ENCODE data around the gene C1orf52. TPM values are rescaled to one million over a fixed set of nuclear protein-coding genes. Genes with fewer than 3 reads are reported as not detected.

Gene C1orf52
- 24.3 and 26.2 TPM in 2 replicates for total RNA-seq (2011; cell fraction: chromatin; rRNA removed; ENCODE audit: low replicate concordance)
- total RNA-seq (2011; cell fraction: nucleolus; rRNA removed), result 10.3 and 16.3 TPM in 2 replicates
- total RNA-seq (2011; cell fraction: nucleoplasm; rRNA removed), result 15.6 and 17.2 TPM in 2 replicates
- 36.1 and 58.6 TPM in 2 replicates for total RNA-seq (2014; rRNA removed)
- 30.1 and 31.6 TPM in 2 replicates for total RNA-seq (2014; rRNA removed; fragmentation: Illumina TruSeq; extraction: Trizol)
- total RNA-seq (2015; rRNA removed; fragmentation: Illumina TruSeq; extraction: Trizol), result 33.2 and 34.7 TPM in 2 replicates
- 33.0 and 34.8 TPM in 2 replicates for total RNA-seq (2021)
- polyA plus RNA-seq (2011; rRNA removed), result 36.0 and 38.5 TPM in 2 replicates
- 22.8 and 39.6 TPM in 2 replicates for polyA plus RNA-seq (2011; cell fraction: cytosol; rRNA removed)
- 40.2 and 52.5 TPM in 2 replicates for polyA plus RNA-seq (2011; cell fraction: nucleus; rRNA removed)
- polyA plus RNA-seq (2012), result 32.5 and 34.3 TPM in 2 replicates
- polyA plus RNA-seq (2014; fragmentation: Illumina TruSeq; extraction: Trizol), result 24.7 and 38.7 TPM in 2 replicates
- 10 to 100 TPM; 17.0 to 22.5 TPM for polyA plus RNA-seq (2014; fragmentation: Nextera tagmentation; extraction: Ambion mirVana)
- polyA plus RNA-seq (2014; rRNA removed), result 33.5 and 41.7 TPM in 2 replicates
- 12.1 and 14.3 TPM in 2 replicates for polyA minus RNA-seq (2011; rRNA and poly(A)+ RNA removed)
- polyA minus RNA-seq (2011; cell fraction: cytosol; rRNA and poly(A)+ RNA removed), result 19.7 and 21.9 TPM in 2 replicates
- 13.2 and 14.4 TPM in 2 replicates for polyA minus RNA-seq (2011; cell fraction: nucleus; rRNA and poly(A)+ RNA removed)
- Bru-seq, nascent RNA, result percentile 96 among the genes with signal in this experiment
- BruChase-seq, experiment 1, labeled RNA remaining after a 2-hour chase, result percentile 97 among the genes with signal in this experiment
- percentile 97 among the genes with signal in this experiment for BruChase-seq, experiment 2, labeled RNA remaining after a 6-hour chase
- long read RNA-seq, experiment 1, transcript C1orf52-201 (4 exons, 3,391 nt), result minor isoform, 37 of 164 reads
- long read RNA-seq, experiment 1, transcript C1orf52-203 (3 exons, 1,219 nt), result major isoform, 108 of 164 reads
- long read RNA-seq, experiment 1, partial matches to known transcripts, result 16 of 164 reads
- long read RNA-seq, experiment 1, other reads (novel, unspliced or antisense), result 3 of 164 reads
- long read RNA-seq, experiment 2, transcript C1orf52-203 (3 exons, 1,219 nt), result major isoform, 23 of 37 reads
- long read RNA-seq, experiment 2, transcript C1orf52-201 (4 exons, 3,391 nt), result minor isoform, 6 of 37 reads
- long read RNA-seq, experiment 2, partial matches to known transcripts, result 5 of 37 reads
- long read RNA-seq, experiment 2, other reads (novel, unspliced or antisense), result 3 of 37 reads
- long read RNA-seq, experiment 3, transcript C1orf52-203 (3 exons, 1,219 nt), result major isoform, 46 of 63 reads
- long read RNA-seq, experiment 3, transcript C1orf52-201 (4 exons, 3,391 nt), result minor isoform, 17 of 63 reads
- long read RNA-seq, experiment 3, partial matches to known transcripts, result 0 of 63 reads
- long read RNA-seq, experiment 3, other reads (novel, unspliced or antisense), result 0 of 63 reads

- Histone ChIP-seq H3K27me3 (ENCODE audit: control insufficient read depth in 2 of 2, insufficient read depth in 2 of 2, low read length in 2 of 2) (no peaks in the 10 kb centered on the region), H3K79me2 (ENCODE audit: control insufficient read depth, insufficient read depth, low read length) (peaks cover 27% of the 10 kb centered on the region), H3K27ac (ENCODE audit: extremely low read depth, low read depth, low read length) (peak within 1 kb of the TSS; percentile 86), H3K9me1 (ENCODE audit: control insufficient read depth, insufficient read depth, low read length) (no peaks in the 10 kb centered on the region), H3K36me3 (ENCODE audit: control insufficient read depth, insufficient read depth, low read length) (peaks cover 41% of the 10 kb centered on the region), H3K9me3 (replicated peaks; ENCODE audit: control insufficient read depth, insufficient read depth, low read depth, low read length) (no peaks in the 10 kb centered on the region), H3K4me1 (replicated peaks in 1 of 2; ENCODE audit: control insufficient read depth in 2 of 2, insufficient read depth in 2 of 2, low read length in 2 of 2) (peaks cover 3 to 10% of the 10 kb centered on the region in 2 experiments; a peak in 4 of 5 replicates), H4K20me1 (replicated peaks; ENCODE audit: control insufficient read depth, insufficient read depth, low read length) (peaks cover 7% of the 10 kb centered on the region; the same call in 1 of the 2 replicates), H3K9ac (ENCODE audit: insufficient read depth in 1 of 2, low read depth in 2 of 2, low read length in 2 of 2) (peak within 1 kb of the TSS; percentile 86 to 96), H3K4me2 (ENCODE audit: insufficient read depth, low read length) (peak within 1 kb of the TSS; percentile 90), H2AFZ (ENCODE audit: low read depth, low read length) (peak within 1 kb of the TSS; percentile 94), H3K4me3 (peak within 1 kb of the TSS; percentile 93)
- in situ Hi-C loops (cut with MboI) (loop anchor here (5.0 kb wide), 1 partner anchor 312 kb away; no protein-coding TSS in a partner anchor), intact Hi-C loops (cut with micrococcal nuclease) (loop anchor here (1.0 to 5.0 kb wide), 3 partner anchors 57 to 314 kb away; partner anchors contain the start of gene SYDE2)
- CTCF ChIA-PET (ENCODE audit: low intra/inter-chr PET ratio), result interaction anchor here (0.6 to 3.2 kb wide), 6 partner anchors 34 to 591 kb away, joined by 3 to 30 read pairs (median 4); no protein-coding TSS in a partner anchor
- 0% methylated on average over 17 of the region's 65 CpGs for WGBS (ENCODE audit: insufficient coverage, low coverage, missing lambda C conversion rate)
- no TSS peak for BruUV-seq (replicated peaks)
- POLR2A ChIA-PET, result interaction anchor here (0.6 to 2.0 kb wide), 12 partner anchors 9 to 321 kb away, joined by 3 to 7 read pairs (median 4); partner anchors contain the start of gene BCL10
- peak; percentile 97 for ATAC-seq
- peak; percentile 91 to 96 (median 92) for DNase-seq (ENCODE audit: extremely low read depth in 1 of 4, low spot score in 3 of 4)
- peak; percentile 76 for FAIRE-seq
- no peak for TF ChIP-seq SLC30A9 (CRISPR knock-in tag; IDR thresholded peaks at IDR 0.05)
- peak; percentile 92 for TF ChIP-seq POLR2G (IDR thresholded peaks at IDR 0.05; ENCODE audit: low read depth, low read length)
- no peak for TF ChIP-seq ZNF589 (CRISPR knock-in tag; IDR thresholded peaks at IDR 0.05; ENCODE audit: low read depth)
Observed at GRCh38 chr1:85259118-85259911, at the start of gene C1orf52. Gene C1orf52, minus strand, starts transcription at chr1:85259662. Its CDS starts 29 bp downstream, at chr1:85259633.
